Mesothelial cell of epicardium (in vitro differentiated cells): ENCODE results near the gene HMGA1. TPM values are rescaled to one million over a fixed set of nuclear protein-coding genes. Genes with fewer than 3 reads are reported as not detected.

ENCODE experiments used
- DNase-seq, 2 experiments: peaks; one replicate each; pipeline ENCODE4 v3.0.0; 2021; ENCODE audit warnings: low spot score in 2 of 2; ENCODE audit not compliant: unreplicated experiment in 2 of 2
- H3K27ac Mint-ChIP-seq: 2 replicates; pipeline ENCODE4 v1.8.0; 2021; ENCODE audit warnings: mixed read lengths
- H3K27me3 Mint-ChIP-seq: 2 replicates; pipeline ENCODE4 v1.8.0; 2021; ENCODE audit warnings: low read depth, mixed read lengths
- H3K36me3 Mint-ChIP-seq: 2 replicates; pipeline ENCODE4 v1.8.0; 2021; ENCODE audit warnings: mixed read lengths
- H3K4me1 Mint-ChIP-seq: 2 replicates; pipeline ENCODE4 v1.8.0; 2021; ENCODE audit warnings: mixed read lengths
- H3K4me3 Mint-ChIP-seq: 2 replicates; pipeline ENCODE4 v1.8.0; 2021; ENCODE audit warnings: mild to moderate bottlenecking, moderate library complexity, mixed read lengths
- H3K9me3 Mint-ChIP-seq: 2 replicates; pipeline ENCODE4 v1.8.0; 2021; ENCODE audit warnings: mixed read lengths
- CTCF ChIP-seq: fragments of 200-600 bp; sonication (generic); IDR thresholded peaks from one replicate; pipeline ENCODE4 v1.5.0; 2021; ENCODE audit warnings: antibody characterized with exemption; ENCODE audit not compliant: unreplicated experiment
- total RNA-seq: library from RNA; stranded (reverse); gene quantifications from 3 replicates; pipeline ENCODE4 v1.2.1, GENCODE V29; 2021

Gene HMGA1
- total RNA-seq, 1 donor from 2014 or later, result 213 TPM

- H3K27ac Mint-ChIP-seq, result no peak overlapping the region
- peak overlapping the region; percentile 67 for H3K4me3 Mint-ChIP-seq
- no peaks in the 10 kb centered on the region for H3K36me3 Mint-ChIP-seq
- peaks cover 11% of the 10 kb centered on the region for H3K27me3 Mint-ChIP-seq
- TF ChIP-seq CTCF, result peak; percentile 85
- peaks cover 3% of the 10 kb centered on the region for H3K4me1 Mint-ChIP-seq
- DNase-seq, result peak; percentile 67 to 88
- H3K9me3 Mint-ChIP-seq, result no peaks in the 10 kb centered on the region
Measured at GRCh38 chr6:34196116-34196832, 40.4 kb upstream of the HMGA1 start.

- peaks cover 4% of the 10 kb centered on the region for H3K4me1 Mint-ChIP-seq
- H3K27me3 Mint-ChIP-seq, result peaks cover 11% of the 10 kb centered on the region
- no peak for TF ChIP-seq CTCF
- H3K9me3 Mint-ChIP-seq, result no peaks in the 10 kb centered on the region
- no peaks in the 10 kb centered on the region for H3K36me3 Mint-ChIP-seq
- no peak for DNase-seq
- H3K27ac Mint-ChIP-seq, result no peak overlapping the region
- H3K4me3 Mint-ChIP-seq, result peak overlapping the region; percentile 67
Measured at GRCh38 chr6:34196833-34197195, 39.9 kb upstream of the HMGA1 start.

- H3K4me3 Mint-ChIP-seq, result no peak overlapping the region
- DNase-seq, result no peak
- no peaks in the 10 kb centered on the region for H3K9me3 Mint-ChIP-seq
- H3K27me3 Mint-ChIP-seq, result peaks cover 2% of the 10 kb centered on the region
- no peak for TF ChIP-seq CTCF
- H3K4me1 Mint-ChIP-seq, result peaks cover 5% of the 10 kb centered on the region
- no peak overlapping the region for H3K27ac Mint-ChIP-seq
- no peaks in the 10 kb centered on the region for H3K36me3 Mint-ChIP-seq
Measured at GRCh38 chr6:34200340-34200971, 36.2 kb upstream of the HMGA1 start.

- DNase-seq, result no peak
- no peak overlapping the region for H3K4me3 Mint-ChIP-seq
- H3K36me3 Mint-ChIP-seq, result no peaks in the 10 kb centered on the region
- no peak for TF ChIP-seq CTCF
- H3K27me3 Mint-ChIP-seq, result no peaks in the 10 kb centered on the region
- no peak overlapping the region for H3K27ac Mint-ChIP-seq
- no peaks in the 10 kb centered on the region for H3K9me3 Mint-ChIP-seq
- peaks cover 3% of the 10 kb centered on the region for H3K4me1 Mint-ChIP-seq
Measured at GRCh38 chr6:34201455-34202107, 35.1 kb upstream of the HMGA1 start.

GRCh38 chr6:34202329-34203201, 34.1 kb upstream of the HMGA1 start:
- H3K9me3 Mint-ChIP-seq, result no peaks in the 10 kb centered on the region
- no peak overlapping the region for H3K4me3 Mint-ChIP-seq
- no peak for DNase-seq
- no peak for TF ChIP-seq CTCF
- no peak overlapping the region for H3K27ac Mint-ChIP-seq
- no peaks in the 10 kb centered on the region for H3K27me3 Mint-ChIP-seq
- H3K36me3 Mint-ChIP-seq, result no peaks in the 10 kb centered on the region
- peaks cover 2% of the 10 kb centered on the region for H3K4me1 Mint-ChIP-seq
